ENCODE results near the gene MTCL1.

Gene MTCL1

DNA sequence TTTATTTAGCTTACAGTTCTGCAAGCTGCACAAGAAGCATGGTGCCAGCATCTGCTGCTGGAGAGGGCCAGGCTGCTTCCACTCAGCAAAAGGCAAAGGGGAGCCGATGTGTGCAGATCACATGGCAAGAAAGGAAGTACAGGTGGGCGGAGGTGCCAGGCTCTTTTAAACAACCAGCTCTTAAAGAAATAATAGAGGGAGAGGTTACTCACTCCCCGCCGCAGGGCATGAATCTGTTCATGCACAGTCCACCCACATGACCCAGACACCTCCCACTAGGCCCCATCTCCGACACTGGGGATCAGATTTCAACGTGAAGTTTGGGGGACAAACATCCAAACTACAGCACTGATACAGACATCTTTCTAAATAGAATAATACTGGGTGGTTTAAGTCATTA lies 105.8 kb downstream of the MTCL1 start:
- Histone ChIP-seq H3F3A (ENCODE audit: low read depth) (no peaks in the 10 kb centered on the region), H3K36me3 (ENCODE audit: insufficient read depth, low read length) (peaks cover 3% of the 10 kb centered on the region; the same call in 1 of the 2 replicates), H2AFZ (ENCODE audit: low read length) (no peak overlapping the region), H3K79me2 (ENCODE audit: insufficient read depth, low read length) (no peaks in the 10 kb centered on the region), H3K4me2 (ENCODE audit: low read depth, low read length, poor library complexity, severe bottlenecking) (no peak overlapping the region), H3K9me3 (ENCODE audit: insufficient read depth, low read depth, low read length) (no peaks in the 10 kb centered on the region), H3K4me3 (ENCODE audit: low read length, poor library complexity, severe bottlenecking) (no peak overlapping the region), H3K9me2 (replicated peaks; ENCODE audit: low read depth, low read length) (no peaks in the 10 kb centered on the region), H3K9ac (ENCODE audit: low read depth, low read length, poor library complexity, severe bottlenecking) (no peak overlapping the region), H4K20me1 (ENCODE audit: insufficient read depth, low read length, poor library complexity, severe bottlenecking) (no peaks in the 10 kb centered on the region), H3K4me1 (ENCODE audit: insufficient read depth, low read length, poor library complexity, severe bottlenecking) (peaks cover 18% of the 10 kb centered on the region), H3K27me3 (ENCODE audit: insufficient read depth, low read length, poor library complexity, severe bottlenecking) (no peaks in the 10 kb centered on the region)
- TF ChIP-seq CTCF (conservative IDR thresholded peaks at IDR 0.05; ENCODE audit: low read length) (no peak), EZH2phosphoT487 (IDR thresholded peaks at IDR 0.05; ENCODE audit: borderline replicate concordance) (no peak)

GRCh38 chr18:8812631-8813030 lies 107.3 kb downstream of the MTCL1 start:
- Histone ChIP-seq H3K4me1 (ENCODE audit: insufficient read depth, low read length, poor library complexity, severe bottlenecking) (peaks cover 14% of the 10 kb centered on the region), H2AFZ (ENCODE audit: low read length) (no peak overlapping the region), H3K4me3 (ENCODE audit: low read length, poor library complexity, severe bottlenecking) (no peak overlapping the region), H3K27me3 (ENCODE audit: insufficient read depth, low read length, poor library complexity, severe bottlenecking) (no peaks in the 10 kb centered on the region), H3K36me3 (ENCODE audit: insufficient read depth, low read length) (peaks cover 3% of the 10 kb centered on the region; the same call in 1 of the 2 replicates), H3K9ac (ENCODE audit: low read depth, low read length, poor library complexity, severe bottlenecking) (no peak overlapping the region), H3F3A (ENCODE audit: low read depth) (no peaks in the 10 kb centered on the region), H3K79me2 (ENCODE audit: insufficient read depth, low read length) (no peaks in the 10 kb centered on the region), H4K20me1 (ENCODE audit: insufficient read depth, low read length, poor library complexity, severe bottlenecking) (no peaks in the 10 kb centered on the region), H3K9me3 (ENCODE audit: insufficient read depth, low read depth, low read length) (no peaks in the 10 kb centered on the region), H3K9me2 (replicated peaks; ENCODE audit: low read depth, low read length) (no peaks in the 10 kb centered on the region), H3K4me2 (ENCODE audit: low read depth, low read length, poor library complexity, severe bottlenecking) (no peak overlapping the region)
- TF ChIP-seq CTCF (conservative IDR thresholded peaks at IDR 0.05; ENCODE audit: low read length) (no peak), EZH2phosphoT487 (IDR thresholded peaks at IDR 0.05; ENCODE audit: borderline replicate concordance) (no peak)

DNA sequence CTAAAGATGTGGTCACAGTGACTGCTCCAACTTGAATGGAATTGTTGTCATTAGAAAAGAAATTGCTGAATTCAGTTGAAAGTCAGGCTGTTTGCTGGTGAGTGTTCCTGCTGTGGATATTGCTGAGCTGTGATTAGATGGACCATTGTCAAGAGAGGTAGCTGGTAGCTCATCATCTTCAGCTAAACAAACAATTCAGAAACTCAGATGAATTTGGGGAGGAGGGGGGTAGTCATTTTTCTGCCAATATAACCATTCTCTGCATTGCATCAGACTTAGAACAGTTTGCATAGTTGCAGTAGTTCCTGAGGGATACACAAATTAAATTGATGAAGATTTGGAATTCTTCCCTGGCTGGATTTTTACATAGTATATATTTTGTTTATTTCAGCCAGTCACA lies 108.3 kb downstream of the MTCL1 start:
- no peaks in the 10 kb centered on the region for H3K79me2 ChIP-seq (ENCODE audit: insufficient read depth, low read length)
- peaks cover 3% of the 10 kb centered on the region; the same call in 1 of the 2 replicates for H3K36me3 ChIP-seq (ENCODE audit: insufficient read depth, low read length)
- no peaks in the 10 kb centered on the region for H3K9me3 ChIP-seq (ENCODE audit: insufficient read depth, low read depth, low read length)
- peaks cover 9% of the 10 kb centered on the region for H3K4me1 ChIP-seq (ENCODE audit: insufficient read depth, low read length, poor library complexity, severe bottlenecking)
- no peak for TF ChIP-seq EZH2phosphoT487 (IDR thresholded peaks at IDR 0.05; ENCODE audit: borderline replicate concordance)
- no peak for TF ChIP-seq CTCF (conservative IDR thresholded peaks at IDR 0.05; ENCODE audit: low read length)
- no peaks in the 10 kb centered on the region for H3K27me3 ChIP-seq (ENCODE audit: insufficient read depth, low read length, poor library complexity, severe bottlenecking)
- H3K9me2 ChIP-seq (replicated peaks; ENCODE audit: low read depth, low read length) = no peaks in the 10 kb centered on the region
- H3F3A ChIP-seq (ENCODE audit: low read depth) = no peaks in the 10 kb centered on the region
- no peak overlapping the region for H2AFZ ChIP-seq (ENCODE audit: low read length)
- H3K9ac ChIP-seq (ENCODE audit: low read depth, low read length, poor library complexity, severe bottlenecking) = no peak overlapping the region
- no peaks in the 10 kb centered on the region for H4K20me1 ChIP-seq (ENCODE audit: insufficient read depth, low read length, poor library complexity, severe bottlenecking)
- no peak overlapping the region for H3K4me3 ChIP-seq (ENCODE audit: low read length, poor library complexity, severe bottlenecking)
- no peak overlapping the region for H3K4me2 ChIP-seq (ENCODE audit: low read depth, low read length, poor library complexity, severe bottlenecking)

All from Loucy (cell line).